Testis (tissue), 2 donors: ENCODE results near the gene CLEC16A.

Experiments used
- POLR2A ChIP-seq: fragments of 450-650 bp; IDR thresholded peaks from one replicate; pipeline ENCODE4 v1.6.1; 2017; ENCODE audit warnings: antibody characterized with exemption, mild to moderate bottlenecking, moderate library complexity
- TF ChIP-seq, protein P1 (sequence below), 3 experiments: fragments of 450-650 bp in 2 of 3; fragments of 200-600 bp in 1 of 3; sonication (generic) in 1 of 3; IDR thresholded peaks; one replicate each; pipeline ENCODE4 v1.5.1; 2016 to 2019; ENCODE audit warnings: antibody characterized with exemption in 3 of 3, mild to moderate bottlenecking in 2 of 3, moderate library complexity in 1 of 3

- TF ChIP-seq POLR2A = no peak
- TF ChIP-seq, protein P1, sequence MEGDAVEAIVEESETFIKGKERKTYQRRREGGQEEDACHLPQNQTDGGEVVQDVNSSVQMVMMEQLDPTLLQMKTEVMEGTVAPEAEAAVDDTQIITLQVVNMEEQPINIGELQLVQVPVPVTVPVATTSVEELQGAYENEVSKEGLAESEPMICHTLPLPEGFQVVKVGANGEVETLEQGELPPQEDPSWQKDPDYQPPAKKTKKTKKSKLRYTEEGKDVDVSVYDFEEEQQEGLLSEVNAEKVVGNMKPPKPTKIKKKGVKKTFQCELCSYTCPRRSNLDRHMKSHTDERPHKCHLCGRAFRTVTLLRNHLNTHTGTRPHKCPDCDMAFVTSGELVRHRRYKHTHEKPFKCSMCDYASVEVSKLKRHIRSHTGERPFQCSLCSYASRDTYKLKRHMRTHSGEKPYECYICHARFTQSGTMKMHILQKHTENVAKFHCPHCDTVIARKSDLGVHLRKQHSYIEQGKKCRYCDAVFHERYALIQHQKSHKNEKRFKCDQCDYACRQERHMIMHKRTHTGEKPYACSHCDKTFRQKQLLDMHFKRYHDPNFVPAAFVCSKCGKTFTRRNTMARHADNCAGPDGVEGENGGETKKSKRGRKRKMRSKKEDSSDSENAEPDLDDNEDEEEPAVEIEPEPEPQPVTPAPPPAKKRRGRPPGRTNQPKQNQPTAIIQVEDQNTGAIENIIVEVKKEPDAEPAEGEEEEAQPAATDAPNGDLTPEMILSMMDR (IDR thresholded peaks at IDR 0.05) = no peak
Measured at GRCh38 chr16:10935226-10935915, 9.0 kb upstream of the CLEC16A start.
